ENCODE measurements around the gene DCAF7.

The DCAF7 gene

DNA sequence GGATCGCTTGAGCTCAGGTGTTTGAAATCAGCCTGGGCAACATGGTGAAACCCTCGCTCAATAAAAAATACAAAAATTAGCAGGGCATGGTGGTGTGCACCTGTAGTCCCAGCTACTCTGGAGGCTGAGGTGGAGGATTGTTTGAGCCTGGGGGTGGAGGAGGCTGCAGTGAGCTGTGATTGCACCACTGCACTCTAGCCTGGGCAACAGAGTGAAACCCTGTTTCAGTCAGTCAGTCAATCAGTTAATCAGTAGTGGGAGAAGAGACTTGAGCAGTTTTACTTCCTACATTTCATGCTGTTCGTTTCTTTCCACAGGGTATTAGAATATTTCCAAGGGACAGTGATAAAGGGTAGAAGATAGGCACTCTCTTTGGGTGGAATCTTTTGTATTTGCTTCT is 80.8 kb downstream of the DCAF7 start:
- no peak overlapping the region for H3K9ac ChIP-seq
- H3K27me3 ChIP-seq (ENCODE audit: insufficient read depth, low read depth): no peaks in the 10 kb centered on the region
- no peaks in the 10 kb centered on the region for H3K36me3 ChIP-seq (ENCODE audit: insufficient read depth)
- H3K4me2 ChIP-seq: no peak overlapping the region
- no peaks in the 10 kb centered on the region; the same call in 1 of the 2 replicates for H4K20me1 ChIP-seq (ENCODE audit: insufficient read depth)
- peaks cover 3% of the 10 kb centered on the region; the same call in 1 of the 2 replicates for H3K79me2 ChIP-seq (ENCODE audit: insufficient read depth, low read depth)
- TF ChIP-seq, protein P1, sequence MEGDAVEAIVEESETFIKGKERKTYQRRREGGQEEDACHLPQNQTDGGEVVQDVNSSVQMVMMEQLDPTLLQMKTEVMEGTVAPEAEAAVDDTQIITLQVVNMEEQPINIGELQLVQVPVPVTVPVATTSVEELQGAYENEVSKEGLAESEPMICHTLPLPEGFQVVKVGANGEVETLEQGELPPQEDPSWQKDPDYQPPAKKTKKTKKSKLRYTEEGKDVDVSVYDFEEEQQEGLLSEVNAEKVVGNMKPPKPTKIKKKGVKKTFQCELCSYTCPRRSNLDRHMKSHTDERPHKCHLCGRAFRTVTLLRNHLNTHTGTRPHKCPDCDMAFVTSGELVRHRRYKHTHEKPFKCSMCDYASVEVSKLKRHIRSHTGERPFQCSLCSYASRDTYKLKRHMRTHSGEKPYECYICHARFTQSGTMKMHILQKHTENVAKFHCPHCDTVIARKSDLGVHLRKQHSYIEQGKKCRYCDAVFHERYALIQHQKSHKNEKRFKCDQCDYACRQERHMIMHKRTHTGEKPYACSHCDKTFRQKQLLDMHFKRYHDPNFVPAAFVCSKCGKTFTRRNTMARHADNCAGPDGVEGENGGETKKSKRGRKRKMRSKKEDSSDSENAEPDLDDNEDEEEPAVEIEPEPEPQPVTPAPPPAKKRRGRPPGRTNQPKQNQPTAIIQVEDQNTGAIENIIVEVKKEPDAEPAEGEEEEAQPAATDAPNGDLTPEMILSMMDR (conservative IDR thresholded peaks at IDR 0.05; ENCODE audit: low read depth, low read length): no peak
- no peak overlapping the region for H3K27ac ChIP-seq
- no peak overlapping the region for H2AFZ ChIP-seq (ENCODE audit: low read depth)
- no peak overlapping the region for H3K4me3 ChIP-seq (IDR thresholded peaks at IDR 0.05; ENCODE audit: insufficient read depth, low read depth, low read length)
- no peaks in the 10 kb centered on the region for H3K4me1 ChIP-seq (ENCODE audit: low read depth, poor library complexity, severe bottlenecking)

DNA sequence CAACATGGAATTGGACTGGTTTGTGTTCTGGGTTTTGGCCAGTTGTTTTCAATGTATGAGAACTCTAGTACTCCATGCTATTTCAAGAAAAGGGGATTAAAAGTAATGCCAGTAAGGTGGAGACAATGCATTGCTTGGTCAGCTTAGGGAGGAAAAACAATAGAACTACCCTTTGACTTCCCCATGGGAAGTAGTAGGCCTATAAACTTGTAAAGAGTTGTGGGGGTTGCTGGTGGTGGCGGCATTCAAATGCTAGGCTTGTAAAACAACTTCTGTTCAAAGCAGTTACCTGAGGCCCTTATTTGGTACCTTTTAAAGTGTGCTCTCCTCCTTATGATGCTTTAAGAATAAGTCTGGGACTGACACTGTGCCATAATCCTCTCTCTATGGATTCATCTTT is 81.3 kb downstream of the DCAF7 start:
- no peak overlapping the region for H3K27ac ChIP-seq
- H3K9ac ChIP-seq: no peak overlapping the region
- no peaks in the 10 kb centered on the region; the same call in 1 of the 2 replicates for H4K20me1 ChIP-seq (ENCODE audit: insufficient read depth)
- no peak overlapping the region for H3K4me2 ChIP-seq
- H3K4me1 ChIP-seq (ENCODE audit: low read depth, poor library complexity, severe bottlenecking): no peaks in the 10 kb centered on the region
- no peaks in the 10 kb centered on the region; the same call in 1 of the 2 replicates for H3K79me2 ChIP-seq (ENCODE audit: insufficient read depth, low read depth)
- no peak overlapping the region for H2AFZ ChIP-seq (ENCODE audit: low read depth)
- no peaks in the 10 kb centered on the region for H3K36me3 ChIP-seq (ENCODE audit: insufficient read depth)
- TF ChIP-seq, protein P1 (conservative IDR thresholded peaks at IDR 0.05; ENCODE audit: low read depth, low read length): no peak
- H3K4me3 ChIP-seq (IDR thresholded peaks at IDR 0.05; ENCODE audit: insufficient read depth, low read depth, low read length): no peak overlapping the region
- H3K27me3 ChIP-seq (ENCODE audit: insufficient read depth, low read depth): no peaks in the 10 kb centered on the region

DNA sequence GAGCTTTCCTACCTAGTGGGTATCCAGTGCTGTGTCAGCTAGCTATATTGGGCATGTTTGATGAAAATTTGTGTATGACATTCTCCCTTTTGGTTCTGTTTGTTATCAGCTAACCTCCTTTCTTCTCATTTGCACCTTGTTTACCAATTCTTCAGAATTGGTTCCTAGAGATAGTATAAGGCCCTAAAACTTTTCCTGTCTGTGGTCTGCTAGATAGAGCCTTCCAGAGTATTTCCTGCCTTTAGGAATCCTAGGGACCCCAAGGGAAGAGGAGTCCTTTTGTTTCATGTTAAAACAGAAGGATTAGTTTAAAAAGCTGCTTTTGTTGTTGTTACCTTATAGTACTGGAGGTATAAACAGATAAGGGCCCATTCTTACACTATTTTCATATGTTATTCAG is 83.5 kb downstream of the DCAF7 start:
- H3K79me2 ChIP-seq (ENCODE audit: insufficient read depth, low read depth): no peaks in the 10 kb centered on the region; the same call in 1 of the 2 replicates
- TF ChIP-seq, protein P1 (conservative IDR thresholded peaks at IDR 0.05; ENCODE audit: low read depth, low read length): no peak
- H2AFZ ChIP-seq (ENCODE audit: low read depth): no peak overlapping the region
- H4K20me1 ChIP-seq (ENCODE audit: insufficient read depth): no peaks in the 10 kb centered on the region; the same call in 1 of the 2 replicates
- H3K4me3 ChIP-seq (IDR thresholded peaks at IDR 0.05; ENCODE audit: insufficient read depth, low read depth, low read length): no peak overlapping the region
- H3K36me3 ChIP-seq (ENCODE audit: insufficient read depth): no peaks in the 10 kb centered on the region
- no peak overlapping the region for H3K27ac ChIP-seq
- H3K9ac ChIP-seq: no peak overlapping the region
- H3K4me2 ChIP-seq: no peak overlapping the region
- H3K4me1 ChIP-seq (ENCODE audit: low read depth, poor library complexity, severe bottlenecking): no peaks in the 10 kb centered on the region
- no peaks in the 10 kb centered on the region for H3K27me3 ChIP-seq (ENCODE audit: insufficient read depth, low read depth)

DNA sequence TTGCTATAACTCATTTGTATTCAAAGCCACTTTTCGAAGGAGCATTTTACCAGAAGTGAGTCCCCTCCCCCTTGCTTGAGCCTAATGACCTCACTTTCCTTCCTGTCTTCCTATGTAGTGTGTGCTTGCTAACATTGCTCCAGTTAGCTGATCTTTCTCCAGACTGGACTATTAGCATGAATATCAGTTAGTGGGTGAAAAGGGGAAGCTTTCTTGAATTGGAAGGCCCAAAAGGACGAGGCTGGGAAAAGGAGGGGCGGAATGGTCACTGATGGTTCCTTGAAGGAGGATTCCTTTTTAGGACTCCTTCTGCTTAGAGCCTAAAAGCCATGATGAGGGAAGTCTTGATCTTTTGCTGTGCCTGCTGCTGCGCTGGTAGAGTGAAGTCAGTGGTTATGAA is 83.9 kb downstream of the DCAF7 start:
- no peak overlapping the region for H2AFZ ChIP-seq (ENCODE audit: low read depth)
- H3K4me1 ChIP-seq (ENCODE audit: low read depth, poor library complexity, severe bottlenecking): no peaks in the 10 kb centered on the region
- no peak overlapping the region for H3K9ac ChIP-seq
- H3K27me3 ChIP-seq (ENCODE audit: insufficient read depth, low read depth): no peaks in the 10 kb centered on the region
- no peaks in the 10 kb centered on the region; the same call in 1 of the 2 replicates for H4K20me1 ChIP-seq (ENCODE audit: insufficient read depth)
- H3K27ac ChIP-seq: no peak overlapping the region
- no peaks in the 10 kb centered on the region; the same call in 1 of the 2 replicates for H3K79me2 ChIP-seq (ENCODE audit: insufficient read depth, low read depth)
- H3K36me3 ChIP-seq (ENCODE audit: insufficient read depth): no peaks in the 10 kb centered on the region
- TF ChIP-seq, protein P1 (conservative IDR thresholded peaks at IDR 0.05; ENCODE audit: low read depth, low read length): no peak
- H3K4me2 ChIP-seq: no peak overlapping the region
- H3K4me3 ChIP-seq (IDR thresholded peaks at IDR 0.05; ENCODE audit: insufficient read depth, low read depth, low read length): no peak overlapping the region
